Activated T-helper 2 cell treated with anti-CD3 and anti-CD28 coated beads, Interferon-gamma antibody, Interleukin-2, Interleukin-4, amounts not matched to agents 10 μg/mL and 5 μg/mL and 100 μg/mL, durations not matched to agents 14 hours and 24 hours and 36 hours (primary cell): ENCODE measurements around the gene N4BP3. TPM values are rescaled to one million over a fixed set of nuclear protein-coding genes. Genes with fewer than 3 reads are reported as not detected.
A peak's percentile ranks its signal among the peaks of the same experiment; 100 is the strongest.

Experiments
- DNase-seq: peaks from one replicate; pipeline ENCODE4 v3.0.0; 2021; ENCODE audit warnings: low spot score
- H3K27ac Mint-ChIP-seq: one replicate; pipeline ENCODE4 v1.8.0; 2021; ENCODE audit warnings: mixed read lengths
- H3K27me3 Mint-ChIP-seq: one replicate; pipeline ENCODE4 v1.8.0; 2021; ENCODE audit warnings: low read depth, mixed read lengths
- H3K36me3 Mint-ChIP-seq: one replicate; pipeline ENCODE4 v1.8.0; 2021; ENCODE audit warnings: low read depth, mixed read lengths
- H3K4me1 Mint-ChIP-seq: one replicate; pipeline ENCODE4 v1.8.0; 2021; ENCODE audit warnings: low read depth, mixed read lengths
- H3K4me3 Mint-ChIP-seq: one replicate; pipeline ENCODE4 v1.8.0; 2021; ENCODE audit warnings: low read depth, mild to moderate bottlenecking, moderate library complexity, mixed read lengths
- H3K9me3 Mint-ChIP-seq: one replicate; pipeline ENCODE4 v1.8.0; 2021; ENCODE audit warnings: mixed read lengths
- intact Hi-C: fragments of 100-400 bp; cut with micrococcal nuclease; formaldehyde crosslinking; loops from one replicate; pipeline ENCODE4 v1.15.1; 2023
- total RNA-seq: library from RNA; stranded (reverse); gene quantifications from 2 replicates; pipeline ENCODE4 v1.2.3, GENCODE V29; 2022

N4BP3 gene
- total RNA-seq, 1 donor from 2014 or later, result 3.4 TPM

GRCh38 chr5:178150977-178151734 lies 37.8 kb downstream of the N4BP3 start:
- no peaks in the 10 kb centered on the region for H3K9me3 Mint-ChIP-seq
- H3K27me3 Mint-ChIP-seq, result no peaks in the 10 kb centered on the region
- intact Hi-C loops, result loop anchor here (5.0 kb wide), 1 partner anchor 39 kb away; the partner anchor contains the start of gene N4BP3
- H3K4me3 Mint-ChIP-seq, result peak overlapping the region; percentile 47
- DNase-seq, result no peak
- peak overlapping the region; percentile 60 for H3K27ac Mint-ChIP-seq
- H3K36me3 Mint-ChIP-seq, result peaks cover 68% of the 10 kb centered on the region
- peaks cover 33% of the 10 kb centered on the region for H3K4me1 Mint-ChIP-seq

- Mint-ChIP-seq H3K27me3 (no peaks in the 10 kb centered on the region), H3K4me1 (peaks cover 33% of the 10 kb centered on the region), H3K4me3 (peak overlapping the region; percentile 93), H3K27ac (peak overlapping the region; percentile 83), H3K9me3 (no peaks in the 10 kb centered on the region), H3K36me3 (peaks cover 52% of the 10 kb centered on the region)
- intact Hi-C loops, result loop anchor here (5.0 kb wide), 1 partner anchor 40 kb away; the partner anchor contains the start of gene N4BP3
- DNase-seq, result no peak
Measured at GRCh38 chr5:178152491-178153444, 39.4 kb downstream of the N4BP3 start.

GRCh38 chr5:178153530-178154340 lies 40.4 kb downstream of the N4BP3 start, which contains the start of gene NHP2:
NHP2 (minus strand) TSS chr5:178153885; CDS start chr5:178153817, 68 bp downstream.
- intact Hi-C loops, result loop anchor here (2.0 to 5.0 kb wide), 2 partner anchors 41 to 51 kb away; partner anchors contain the start of genes HNRNPAB and N4BP3

GRCh38 chr5:178155065-178155464 lies 41.7 kb downstream of the N4BP3 start:
- Mint-ChIP-seq H3K9me3 (no peaks in the 10 kb centered on the region), H3K36me3 (peaks cover 29% of the 10 kb centered on the region), H3K27me3 (no peaks in the 10 kb centered on the region), H3K4me1 (peaks cover 15% of the 10 kb centered on the region), H3K27ac (no peak overlapping the region), H3K4me3 (peak overlapping the region; percentile 8)
- no peak for DNase-seq
- intact Hi-C loops, result loop anchor here (2.0 kb wide), 1 partner anchor 50 kb away; the partner anchor contains the start of gene HNRNPAB

More at GRCh38 chr5:178153530-178154340, 40.4 kb downstream of the N4BP3 start, which contains the start of gene NHP2:
- Mint-ChIP-seq H3K9me3 (no peaks in the 10 kb centered on the region), H3K4me3 (peak within 1 kb of the TSS; percentile 93), H3K4me1 (peaks cover 29% of the 10 kb centered on the region), H3K27ac (peak within 1 kb of the TSS; percentile 83), H3K27me3 (no peaks in the 10 kb centered on the region), H3K36me3 (peaks cover 42% of the 10 kb centered on the region)
- DNase-seq, result peak; percentile 98

GRCh38 chr5:178160176-178160575 lies 46.8 kb downstream of the N4BP3 start:
- no peaks in the 10 kb centered on the region for H3K9me3 Mint-ChIP-seq
- intact Hi-C loops, result no loop called here
- no peak overlapping the region for H3K4me3 Mint-ChIP-seq
- peaks cover 8% of the 10 kb centered on the region for H3K4me1 Mint-ChIP-seq
- no peak for DNase-seq
- no peaks in the 10 kb centered on the region for H3K36me3 Mint-ChIP-seq
- H3K27me3 Mint-ChIP-seq, result peaks cover 17% of the 10 kb centered on the region
- H3K27ac Mint-ChIP-seq, result no peak overlapping the region

- Mint-ChIP-seq H3K27me3 (peaks cover 25% of the 10 kb centered on the region), H3K9me3 (no peaks in the 10 kb centered on the region), H3K4me1 (peaks cover 8% of the 10 kb centered on the region), H3K27ac (no peak overlapping the region), H3K4me3 (no peak overlapping the region), H3K36me3 (no peaks in the 10 kb centered on the region)
- intact Hi-C loops, result no loop called here
- DNase-seq, result no peak
Measured at GRCh38 chr5:178162481-178162880, 49.1 kb downstream of the N4BP3 start.

GRCh38 chr5:178163772-178164735 lies 50.7 kb downstream of the N4BP3 start:
- peak; percentile 83 for DNase-seq
- intact Hi-C loops, result loop anchor here (1.0 to 2.0 kb wide), 2 partner anchors 15 to 88 kb away; no protein-coding TSS in a partner anchor
- Mint-ChIP-seq H3K36me3 (no peaks in the 10 kb centered on the region), H3K4me1 (peaks cover 8% of the 10 kb centered on the region), H3K4me3 (peak overlapping the region; percentile 16), H3K27ac (no peak overlapping the region), H3K9me3 (no peaks in the 10 kb centered on the region), H3K27me3 (peaks cover 29% of the 10 kb centered on the region)

- H3K4me3 Mint-ChIP-seq, result no peak overlapping the region
- no peak for DNase-seq
- no peaks in the 10 kb centered on the region for H3K36me3 Mint-ChIP-seq
- peaks cover 8% of the 10 kb centered on the region for H3K4me1 Mint-ChIP-seq
- no peaks in the 10 kb centered on the region for H3K9me3 Mint-ChIP-seq
- no peak overlapping the region for H3K27ac Mint-ChIP-seq
- intact Hi-C loops, result loop anchor here (2.0 kb wide), 1 partner anchor 17 kb away; no protein-coding TSS in a partner anchor
- H3K27me3 Mint-ChIP-seq, result peaks cover 33% of the 10 kb centered on the region
Measured at GRCh38 chr5:178165581-178165980, 52.2 kb downstream of the N4BP3 start.

- DNase-seq, result no peak
- H3K36me3 Mint-ChIP-seq, result no peaks in the 10 kb centered on the region
- intact Hi-C loops, result no loop called here
Measured at GRCh38 chr5:178170455-178170854, 57.1 kb downstream of the N4BP3 start.

GRCh38 chr5:178174456-178174855 lies 61.1 kb downstream of the N4BP3 start:
- no peaks in the 10 kb centered on the region for H3K36me3 Mint-ChIP-seq
- DNase-seq, result no peak
- no peak overlapping the region for H3K4me3 Mint-ChIP-seq
- no peaks in the 10 kb centered on the region for H3K4me1 Mint-ChIP-seq
- peaks cover 3% of the 10 kb centered on the region for H3K27me3 Mint-ChIP-seq
- no peak overlapping the region for H3K27ac Mint-ChIP-seq
- H3K9me3 Mint-ChIP-seq, result no peaks in the 10 kb centered on the region
- intact Hi-C loops, result no loop called here

More at GRCh38 chr5:178170455-178170854, 57.1 kb downstream of the N4BP3 start:
- Mint-ChIP-seq H3K27me3 (peaks cover 14% of the 10 kb centered on the region), H3K27ac (no peak overlapping the region), H3K4me3 (no peak overlapping the region), H3K4me1 (no peaks in the 10 kb centered on the region), H3K9me3 (no peaks in the 10 kb centered on the region)
